ENCODE measurements around the gene CAPG.

DNA sequence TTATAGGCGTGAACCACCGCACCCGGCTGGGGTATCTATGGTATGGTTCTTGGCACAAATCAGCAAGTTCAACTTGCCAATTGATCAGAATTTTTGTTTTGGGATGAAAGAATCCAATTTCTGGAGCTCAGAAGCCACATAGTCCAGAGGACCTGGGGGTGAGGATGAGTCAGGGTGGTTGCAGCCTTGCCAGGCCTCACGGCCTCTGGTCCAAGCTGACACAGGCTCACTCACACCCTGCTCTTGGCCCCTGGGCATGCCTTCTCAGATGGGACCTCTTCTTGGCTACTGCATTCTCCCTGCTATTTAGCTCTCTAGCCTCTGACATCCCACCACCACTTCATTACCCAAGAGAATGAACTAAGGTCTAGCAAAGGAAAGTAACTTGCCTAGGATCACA lies 16.3 kb downstream of the CAPG start:
- TF ChIP-seq RFX5 (IDR thresholded peaks at IDR 0.05) (no peak), SREBF2 (IDR thresholded peaks at IDR 0.05) (no peak), MAX (IDR thresholded peaks at IDR 0.05) (no peak), CHD2 (IDR thresholded peaks at IDR 0.05; ENCODE audit: low read length, partially characterized antibody) (no peak), EP300 (IDR thresholded peaks at IDR 0.05) (no peak), EHF (CRISPR knock-in tag; IDR thresholded peaks at IDR 0.05) (no peak), POLR2A (IDR thresholded peaks at IDR 0.05; ENCODE audit: low read length) (no peak), KDM1A (IDR thresholded peaks at IDR 0.05; ENCODE audit: low read depth) (no peak), REST (IDR thresholded peaks at IDR 0.05) (no peak), TFCP2L1 (CRISPR knock-in tag; IDR thresholded peaks at IDR 0.05) (no peak), KDM5A (IDR thresholded peaks at IDR 0.05) (no peak), HEYL (CRISPR knock-in tag; IDR thresholded peaks at IDR 0.05) (no peak), CBX2 (IDR thresholded peaks at IDR 0.05; ENCODE audit: borderline replicate concordance, low read depth) (no peak)
- TF ChIP-seq, protein P1, sequence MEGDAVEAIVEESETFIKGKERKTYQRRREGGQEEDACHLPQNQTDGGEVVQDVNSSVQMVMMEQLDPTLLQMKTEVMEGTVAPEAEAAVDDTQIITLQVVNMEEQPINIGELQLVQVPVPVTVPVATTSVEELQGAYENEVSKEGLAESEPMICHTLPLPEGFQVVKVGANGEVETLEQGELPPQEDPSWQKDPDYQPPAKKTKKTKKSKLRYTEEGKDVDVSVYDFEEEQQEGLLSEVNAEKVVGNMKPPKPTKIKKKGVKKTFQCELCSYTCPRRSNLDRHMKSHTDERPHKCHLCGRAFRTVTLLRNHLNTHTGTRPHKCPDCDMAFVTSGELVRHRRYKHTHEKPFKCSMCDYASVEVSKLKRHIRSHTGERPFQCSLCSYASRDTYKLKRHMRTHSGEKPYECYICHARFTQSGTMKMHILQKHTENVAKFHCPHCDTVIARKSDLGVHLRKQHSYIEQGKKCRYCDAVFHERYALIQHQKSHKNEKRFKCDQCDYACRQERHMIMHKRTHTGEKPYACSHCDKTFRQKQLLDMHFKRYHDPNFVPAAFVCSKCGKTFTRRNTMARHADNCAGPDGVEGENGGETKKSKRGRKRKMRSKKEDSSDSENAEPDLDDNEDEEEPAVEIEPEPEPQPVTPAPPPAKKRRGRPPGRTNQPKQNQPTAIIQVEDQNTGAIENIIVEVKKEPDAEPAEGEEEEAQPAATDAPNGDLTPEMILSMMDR (IDR thresholded peaks at IDR 0.05) = no peak
